ENCODE measurements around the gene POLRMT. TPM values are rescaled to one million over a fixed set of nuclear protein-coding genes. Genes with fewer than 3 reads are reported as not detected.
"Not testable (repeated sequence)": the region's sequence is repeated elsewhere in the genome, so short reads cannot be mapped to it uniquely, and the experiment has no call there.

The POLRMT gene
- polyA plus RNA-seq, 1 of the 3 experiments (the other 2 are of a cell fraction), result 38.2 TPM

- no peak for TF ChIP-seq CTCF (IDR thresholded peaks at IDR 0.05)
- no peak for TF ChIP-seq GABPA (IDR thresholded peaks at IDR 0.05; ENCODE audit: low read depth)
- TF ChIP-seq PBX3 (IDR thresholded peaks at IDR 0.05), result no peak
- TF ChIP-seq YY1 (IDR thresholded peaks at IDR 0.05; ENCODE audit: low read depth), result no peak
- no peak for TF ChIP-seq ELF1 (IDR thresholded peaks at IDR 0.05)
- TF ChIP-seq TAF1 (IDR thresholded peaks at IDR 0.05; ENCODE audit: borderline replicate concordance, low read depth, low read length), result no peak
- TF ChIP-seq RCOR1 (IDR thresholded peaks at IDR 0.05; ENCODE audit: low read length), result no peak
- TF ChIP-seq MAX (IDR thresholded peaks at IDR 0.05; ENCODE audit: low read depth), result no peak
- TF ChIP-seq SIN3A (IDR thresholded peaks at IDR 0.05; ENCODE audit: borderline replicate concordance, low read depth, low read length), result no peak
- TF ChIP-seq USF2 (IDR thresholded peaks at IDR 0.05; ENCODE audit: borderline replicate concordance, low read depth, low read length), result no peak
- no peak for TF ChIP-seq EZH2phosphoT487 (IDR thresholded peaks at IDR 0.05; ENCODE audit: borderline replicate concordance, low read depth)
- TF ChIP-seq GATA2 (CRISPR knock-in tag; IDR thresholded peaks at IDR 0.05), result no peak
- no peak for TF ChIP-seq ZBTB33 (IDR thresholded peaks at IDR 0.05; ENCODE audit: borderline replicate concordance, low read depth)
- TF ChIP-seq FOXJ3 (CRISPR knock-in tag; IDR thresholded peaks at IDR 0.05), result no peak
- TF ChIP-seq FOSL2 (IDR thresholded peaks at IDR 0.05; ENCODE audit: borderline replicate concordance, low read depth), result no peak
- TF ChIP-seq NRF1 (IDR thresholded peaks at IDR 0.05; ENCODE audit: low read depth, low read length), result no peak
- TF ChIP-seq RAD21 (IDR thresholded peaks at IDR 0.05; ENCODE audit: low read length), result no peak
- no peak for TF ChIP-seq POLR2AphosphoS5 (IDR thresholded peaks at IDR 0.05; ENCODE audit: low read depth, low read length)
- H4K20me1 ChIP-seq (ENCODE audit: insufficient read depth), result no peaks in the 10 kb centered on the region
- ChIA-PET POLR2A (no interaction called here), CTCF (interaction anchor here (1.3 to 3.8 kb wide), 5 partner anchors 10 to 104 kb away, joined by 3 to 24 read pairs (median 5); no protein-coding TSS in a partner anchor)
- no peaks in the 10 kb centered on the region for H3F3A ChIP-seq (replicated peaks; ENCODE audit: insufficient read depth)
- DNase-seq, result no peak
- no peak overlapping the region for H3K4me3 ChIP-seq (ENCODE audit: low read depth in 2 of 2, low read length in 1 of 2)
- no peaks in the 10 kb centered on the region for H3K27me3 ChIP-seq (ENCODE audit: insufficient read depth)
- H3K4me1 ChIP-seq (ENCODE audit: control insufficient read depth in 1 of 2, insufficient read depth in 2 of 2, low read depth in 1 of 2, low read length in 1 of 2), result peaks cover 4 to 22% of the 10 kb centered on the region in 2 experiments; a peak in 3 of 4 replicates
- no peak overlapping the region for H3K4me2 ChIP-seq
- H3K79me2 ChIP-seq (ENCODE audit: insufficient read depth), result peaks cover 34% of the 10 kb centered on the region
- H3K27ac ChIP-seq (ENCODE audit: low read depth in 2 of 2, low read length in 1 of 2), result peak overlapping the region in 1 of 2 experiments; percentile 51; a peak in 2 of 4 replicates
- no peak overlapping the region for H3K9ac ChIP-seq
- no peaks in the 10 kb centered on the region for H3K9me3 ChIP-seq
- peaks cover 5 to 8% of the 10 kb centered on the region in 2 experiments for H3K36me3 ChIP-seq (replicated peaks in 1 of 2; ENCODE audit: control insufficient read depth in 1 of 2, insufficient read depth in 2 of 2, low read length in 1 of 2)
- 91% methylated on average over 23 of the region's 30 CpGs for WGBS (ENCODE audit: low lambda C conversion rate)
- no peaks in the 10 kb centered on the region for H3K9me2 ChIP-seq
- H2AFZ ChIP-seq (ENCODE audit: low read depth), result no peak overlapping the region
Observed at GRCh38 chr19:629961-630714, 3.2 kb downstream of the POLRMT start.

- H3K9me3 ChIP-seq; H3K27me3 ChIP-seq (ENCODE audit: insufficient read depth); H2AFZ ChIP-seq (ENCODE audit: low read depth); H3F3A ChIP-seq (replicated peaks; ENCODE audit: insufficient read depth); H3K9ac ChIP-seq; H3K4me2 ChIP-seq; H3K36me3 ChIP-seq (replicated peaks in 1 of 2; ENCODE audit: control insufficient read depth in 1 of 2, insufficient read depth in 2 of 2, low read length in 1 of 2); H3K9me2 ChIP-seq; H4K20me1 ChIP-seq (ENCODE audit: insufficient read depth); H3K4me3 ChIP-seq (ENCODE audit: low read depth in 2 of 2, low read length in 1 of 2); POLR2A ChIA-PET: not testable (repeated sequence)
- DNase-seq, result peak; percentile 70
- peaks cover 34% of the 10 kb centered on the region for H3K79me2 ChIP-seq (ENCODE audit: insufficient read depth)
- peaks cover 4 to 22% of the 10 kb centered on the region in 2 experiments; a peak in 3 of 4 replicates for H3K4me1 ChIP-seq (ENCODE audit: control insufficient read depth in 1 of 2, insufficient read depth in 2 of 2, low read depth in 1 of 2, low read length in 1 of 2)
- 83% methylated on average over 24 of the region's 25 CpGs for WGBS (ENCODE audit: low lambda C conversion rate)
- CTCF ChIA-PET, result interaction anchor here (1.0 to 3.8 kb wide), 8 partner anchors 12 to 484 kb away, joined by 3 to 24 read pairs (median 4); no protein-coding TSS in a partner anchor
- peak overlapping the region in 1 of 2 experiments; percentile 56; a peak in 2 of 4 replicates for H3K27ac ChIP-seq (ENCODE audit: low read depth in 2 of 2, low read length in 1 of 2)
Observed at GRCh38 chr19:629515-629914, 3.8 kb downstream of the POLRMT start.

All from SK-N-SH (cell line).